Panc1 (cell line): ENCODE results near the gene ADAM23. TPM values are rescaled to one million over a fixed set of nuclear protein-coding genes. Genes with fewer than 3 reads are reported as not detected.

Experiments used
- ATAC-seq: fragments of 200-7000 bp; cut with Tn5 transposase; 2 replicates; pipeline ENCODE4 v1.9.1; 2020; ENCODE audit warnings: mild to moderate bottlenecking, moderate library complexity
- BruUV-seq: library from RNA; stranded (reverse); fragments of 400-500 nt; replicated peaks from 2 replicates; lab custom pipeline; 2021; lab: Mats Ljungman, UMichigan
- CTCF ChIA-PET: fragments of 300-600 bp; sonication (Branson Sonifier 250); formaldehyde crosslinking; loops from one replicate; lab custom pipeline; 2022; ENCODE audit warnings: antibody characterized with exemption; lab: Charles Lee
- POLR2A ChIA-PET: fragments of 300-600 bp; sonication (Branson Sonifier 250); formaldehyde crosslinking; loops from one replicate; lab custom pipeline; 2022; ENCODE audit warnings: antibody characterized with exemption; lab: Charles Lee
- DNase-seq: peaks from one replicate; pipeline ENCODE4 v3.0.0-alpha.2; 2010; ENCODE audit warnings: low read depth, low spot score
- H3K27ac ChIP-seq: 2 replicates; pipeline ENCODE4 v1.5.1; 2011; ENCODE audit warnings: mild to moderate bottlenecking, low read length, inconsistent platforms
- H3K27me3 ChIP-seq: fragments of 200-500 bp; sonication (Bioruptor generic); 2 replicates; pipeline ENCODE4 v1.6.0; 2014; ENCODE audit warnings: low read length, inconsistent platforms; ENCODE audit not compliant: control insufficient read depth, insufficient read depth
- H3K36me3 ChIP-seq: fragments of 200-500 bp; sonication (Bioruptor generic); 2 replicates; pipeline ENCODE4 v1.5.1; 2014; ENCODE audit warnings: inconsistent platforms, mild to moderate bottlenecking, low read length, moderate library complexity; ENCODE audit not compliant: control insufficient read depth, insufficient read depth
- H3K4me1 ChIP-seq: 2 replicates; pipeline ENCODE4 v1.5.1; 2011; ENCODE audit warnings: inconsistent platforms, mild to moderate bottlenecking, low read length, moderate library complexity; ENCODE audit not compliant: control insufficient read depth, insufficient read depth
- H3K4me3 ChIP-seq, 2 experiments: 2 replicates each; pipeline ENCODE4 v1.5.1; 2011 to 2012; ENCODE audit warnings: low read depth in 2 of 2, low read length in 2 of 2, mild to moderate bottlenecking in 2 of 2, inconsistent platforms in 1 of 2, moderate library complexity in 1 of 2
- H3K9me3 ChIP-seq: fragments of 200-500 bp; sonication (Bioruptor generic); 2 replicates; pipeline ENCODE4 v1.5.1; 2014; ENCODE audit warnings: low read depth, mild to moderate bottlenecking, inconsistent platforms, low read length, moderate library complexity; ENCODE audit not compliant: control insufficient read depth, insufficient read depth
- POLR2AphosphoS5 ChIP-seq: IDR thresholded peaks from 2 replicates; pipeline ENCODE4 v1.6.1; 2012; ENCODE audit warnings: mild to moderate bottlenecking, low read depth, low read length, moderate library complexity
- SIN3A ChIP-seq: IDR thresholded peaks from 2 replicates; pipeline ENCODE4 v1.6.1; 2012; ENCODE audit warnings: low read depth, mild to moderate bottlenecking, low read length, moderate library complexity, borderline replicate concordance; ENCODE audit not compliant: insufficient read depth
- TCF7L2 ChIP-seq: IDR thresholded peaks from 2 replicates; pipeline ENCODE4 v1.6.1; 2011; ENCODE audit warnings: mild to moderate bottlenecking, low read depth, low read length, inconsistent platforms
- in situ Hi-C: cut with HindIII; loops from 2 replicates; pipeline ENCODE4 v1.10.0; 2016; ENCODE audit warnings: low sequenced_read_pairs, low pct_unique_long_range_greater_than_20kb
- intact Hi-C: fragments of 100-400 bp; cut with micrococcal nuclease; formaldehyde crosslinking; loops from one replicate; pipeline ENCODE4 v1.10.0; 2022; ENCODE audit not compliant: unreplicated experiment
- total RNA-seq: library from RNA; stranded (reverse); gene quantifications from one replicate; pipeline ENCODE4 v1.2.1, GENCODE V29; 2021; ENCODE audit not compliant: unreplicated experiment
- TF ChIP-seq, protein P1 (sequence below): fragments of 450-650 bp; IDR thresholded peaks from 2 replicates; pipeline ENCODE4 v1.5.1; 2017; ENCODE audit warnings: mild to moderate bottlenecking
- TF ChIP-seq, protein P2 (sequence below), 2 experiments: IDR thresholded peaks; 2 replicates each; pipeline ENCODE4 v1.6.1; 2011 to 2012; ENCODE audit warnings: low read depth in 2 of 2, control low read depth in 1 of 2, low read length in 1 of 2, mild to moderate bottlenecking in 1 of 2, moderate library complexity in 1 of 2; ENCODE audit not compliant: insufficient read depth in 1 of 2

ADAM23 gene
- total RNA-seq, 1 experiment from 2014 or later, result 0.18 TPM

DNA sequence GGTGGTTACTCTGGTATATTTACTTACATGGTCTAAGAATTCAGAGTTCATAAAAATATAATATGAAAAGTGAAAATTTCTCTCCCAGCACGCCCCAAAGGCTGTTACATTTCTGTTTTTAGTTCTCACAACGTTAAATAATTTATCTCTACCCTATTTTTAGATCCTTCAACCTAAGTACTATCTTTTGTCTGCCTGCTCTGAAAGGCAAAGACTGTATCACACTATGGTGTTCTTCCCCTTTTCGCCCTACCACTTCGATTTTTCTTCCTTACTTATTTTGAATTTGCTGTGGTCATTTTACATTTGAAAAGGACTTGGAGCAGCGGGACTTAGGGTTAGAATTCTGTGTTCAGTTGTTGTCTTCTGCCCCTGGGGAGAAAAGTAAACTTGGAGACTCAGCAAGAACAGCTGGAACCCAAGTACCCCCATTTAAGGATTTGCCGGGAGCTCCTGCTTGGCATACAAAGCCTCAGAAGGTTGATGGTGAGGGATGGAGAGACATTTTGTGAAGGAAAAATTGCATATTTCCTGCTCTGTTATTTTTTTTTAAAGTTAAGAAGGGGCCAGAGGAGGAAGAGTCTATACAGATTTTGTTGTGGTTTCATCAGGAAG, 19.0 kb downstream of the ADAM23 start:
- in situ Hi-C loops, result no loop called here

DNA sequence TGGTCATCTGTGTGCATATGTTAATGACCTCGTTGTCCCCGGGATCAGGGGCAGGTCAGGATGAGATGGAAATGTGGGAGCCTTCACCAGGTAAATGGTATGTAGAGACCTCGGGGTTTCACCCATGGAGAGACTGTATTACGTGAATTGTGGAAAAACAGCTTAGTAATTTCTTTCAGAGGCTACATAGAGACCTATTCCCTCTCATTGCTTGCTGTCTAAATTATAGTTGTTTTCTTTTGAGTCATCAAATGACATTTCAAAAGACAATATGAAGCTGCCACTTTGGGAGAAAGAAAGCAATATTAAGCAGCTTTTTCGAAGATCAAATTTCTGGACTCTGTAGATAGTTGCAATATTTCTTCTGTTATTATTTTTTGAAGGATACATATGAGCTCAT, 20.4 kb downstream of the ADAM23 start:
- Histone ChIP-seq H3K9me3 (no peaks in the 10 kb centered on the region), H3K36me3 (no peaks in the 10 kb centered on the region), H3K27me3 (0 out of 2 replicates have a peak, but pooled peaks cover 2% of the 10 kb centered on the region), H3K4me3 (no peak overlapping the region), H3K4me1 (no peaks in the 10 kb centered on the region), H3K27ac (no peak overlapping the region)
- ATAC-seq (no peak), DNase-seq (no peak)
- POLR2A ChIA-PET, result no interaction called here
- TF ChIP-seq SIN3A (no peak), POLR2AphosphoS5 (no peak), TCF7L2 (no peak)
- TF ChIP-seq, protein P1, sequence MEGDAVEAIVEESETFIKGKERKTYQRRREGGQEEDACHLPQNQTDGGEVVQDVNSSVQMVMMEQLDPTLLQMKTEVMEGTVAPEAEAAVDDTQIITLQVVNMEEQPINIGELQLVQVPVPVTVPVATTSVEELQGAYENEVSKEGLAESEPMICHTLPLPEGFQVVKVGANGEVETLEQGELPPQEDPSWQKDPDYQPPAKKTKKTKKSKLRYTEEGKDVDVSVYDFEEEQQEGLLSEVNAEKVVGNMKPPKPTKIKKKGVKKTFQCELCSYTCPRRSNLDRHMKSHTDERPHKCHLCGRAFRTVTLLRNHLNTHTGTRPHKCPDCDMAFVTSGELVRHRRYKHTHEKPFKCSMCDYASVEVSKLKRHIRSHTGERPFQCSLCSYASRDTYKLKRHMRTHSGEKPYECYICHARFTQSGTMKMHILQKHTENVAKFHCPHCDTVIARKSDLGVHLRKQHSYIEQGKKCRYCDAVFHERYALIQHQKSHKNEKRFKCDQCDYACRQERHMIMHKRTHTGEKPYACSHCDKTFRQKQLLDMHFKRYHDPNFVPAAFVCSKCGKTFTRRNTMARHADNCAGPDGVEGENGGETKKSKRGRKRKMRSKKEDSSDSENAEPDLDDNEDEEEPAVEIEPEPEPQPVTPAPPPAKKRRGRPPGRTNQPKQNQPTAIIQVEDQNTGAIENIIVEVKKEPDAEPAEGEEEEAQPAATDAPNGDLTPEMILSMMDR, result no peak
- TF ChIP-seq, protein P2, sequence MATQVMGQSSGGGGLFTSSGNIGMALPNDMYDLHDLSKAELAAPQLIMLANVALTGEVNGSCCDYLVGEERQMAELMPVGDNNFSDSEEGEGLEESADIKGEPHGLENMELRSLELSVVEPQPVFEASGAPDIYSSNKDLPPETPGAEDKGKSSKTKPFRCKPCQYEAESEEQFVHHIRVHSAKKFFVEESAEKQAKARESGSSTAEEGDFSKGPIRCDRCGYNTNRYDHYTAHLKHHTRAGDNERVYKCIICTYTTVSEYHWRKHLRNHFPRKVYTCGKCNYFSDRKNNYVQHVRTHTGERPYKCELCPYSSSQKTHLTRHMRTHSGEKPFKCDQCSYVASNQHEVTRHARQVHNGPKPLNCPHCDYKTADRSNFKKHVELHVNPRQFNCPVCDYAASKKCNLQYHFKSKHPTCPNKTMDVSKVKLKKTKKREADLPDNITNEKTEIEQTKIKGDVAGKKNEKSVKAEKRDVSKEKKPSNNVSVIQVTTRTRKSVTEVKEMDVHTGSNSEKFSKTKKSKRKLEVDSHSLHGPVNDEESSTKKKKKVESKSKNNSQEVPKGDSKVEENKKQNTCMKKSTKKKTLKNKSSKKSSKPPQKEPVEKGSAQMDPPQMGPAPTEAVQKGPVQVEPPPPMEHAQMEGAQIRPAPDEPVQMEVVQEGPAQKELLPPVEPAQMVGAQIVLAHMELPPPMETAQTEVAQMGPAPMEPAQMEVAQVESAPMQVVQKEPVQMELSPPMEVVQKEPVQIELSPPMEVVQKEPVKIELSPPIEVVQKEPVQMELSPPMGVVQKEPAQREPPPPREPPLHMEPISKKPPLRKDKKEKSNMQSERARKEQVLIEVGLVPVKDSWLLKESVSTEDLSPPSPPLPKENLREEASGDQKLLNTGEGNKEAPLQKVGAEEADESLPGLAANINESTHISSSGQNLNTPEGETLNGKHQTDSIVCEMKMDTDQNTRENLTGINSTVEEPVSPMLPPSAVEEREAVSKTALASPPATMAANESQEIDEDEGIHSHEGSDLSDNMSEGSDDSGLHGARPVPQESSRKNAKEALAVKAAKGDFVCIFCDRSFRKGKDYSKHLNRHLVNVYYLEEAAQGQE (IDR thresholded peaks at IDR 0.05; ENCODE audit: insufficient read depth in 1 of 2, low read depth in 2 of 2, low read length in 1 of 2), result no peak
- no TSS peak for BruUV-seq
- CTCF ChIA-PET, result no interaction called here
- intact Hi-C loops, result no loop called here
- in situ Hi-C loops, result no loop called here

More for the DNA sequence above, 19.0 kb downstream of the ADAM23 start:
- 0 out of 2 replicates have a peak, but pooled peaks cover 2% of the 10 kb centered on the region for H3K27me3 ChIP-seq
- TF ChIP-seq, protein P1, result no peak
- TF ChIP-seq POLR2AphosphoS5 (no peak), SIN3A (no peak), TCF7L2 (no peak)
- TF ChIP-seq, protein P2 (IDR thresholded peaks at IDR 0.05; ENCODE audit: insufficient read depth in 1 of 2, low read depth in 2 of 2, low read length in 1 of 2), result no peak
- no peaks in the 10 kb centered on the region for H3K4me1 ChIP-seq
- intact Hi-C loops, result no loop called here
- ATAC-seq, result no peak
- H3K9me3 ChIP-seq, result no peaks in the 10 kb centered on the region
- ChIA-PET POLR2A (no interaction called here), CTCF (no interaction called here)
- H3K36me3 ChIP-seq, result no peaks in the 10 kb centered on the region
- BruUV-seq, result no TSS peak
- H3K4me3 ChIP-seq, result no peak overlapping the region
- no peak overlapping the region for H3K27ac ChIP-seq
- no peak for DNase-seq
